PC-3 (cell line): ENCODE data around the gene UNC93A. TPM values are rescaled to one million over a fixed set of nuclear protein-coding genes. Genes with fewer than 3 reads are reported as not detected.
"Not testable (repeated sequence)": the region's sequence is repeated elsewhere in the genome, so short reads cannot be mapped to it uniquely, and the experiment has no call there.

ENCODE experiments used
- ATAC-seq: fragments of 200-7000 bp; cut with Tn5 transposase; 2 replicates; pipeline ENCODE4 v1.9.1; 2020; ENCODE audit warnings: mild to moderate bottlenecking, moderate library complexity
- BruUV-seq: library from RNA; stranded (reverse); fragments of 400-500 nt; replicated peaks from 2 replicates; lab custom pipeline; 2021; lab: Mats Ljungman, UMichigan
- CTCF ChIA-PET: fragments of 300-600 bp; sonication (Branson Sonifier 250); formaldehyde crosslinking; loops from one replicate; lab custom pipeline; 2022; ENCODE audit warnings: antibody characterized with exemption; lab: Charles Lee
- POLR2A ChIA-PET: fragments of 300-600 bp; sonication (Branson Sonifier 250); formaldehyde crosslinking; loops from one replicate; lab custom pipeline; 2022; ENCODE audit warnings: antibody characterized with exemption; ENCODE audit not compliant: unreplicated experiment; lab: Charles Lee
- DNase-seq: peaks from one replicate; pipeline ENCODE4 v3.0.0-alpha.2; 2015
- H2AFZ ChIP-seq: fragments of 300-600 bp; sonication (generic); 2 replicates; pipeline ENCODE4 v1.6.0; 2016; ENCODE audit warnings: antibody characterized with exemption, low read length
- H3F3A ChIP-seq: fragments of 300-600 bp; sonication (generic); one replicate; pipeline ENCODE4 v1.6.0; 2017; ENCODE audit warnings: antibody characterized with exemption, low read length, control low read depth, mild to moderate bottlenecking; ENCODE audit not compliant: unreplicated experiment
- H3K27ac ChIP-seq: fragments of 300-600 bp; sonication (generic); 2 replicates; pipeline ENCODE4 v1.5.1; 2016; ENCODE audit warnings: mild to moderate bottlenecking, low read length
- H3K27me3 ChIP-seq: fragments of 300-600 bp; sonication (generic); 2 replicates; pipeline ENCODE4 v1.6.1; 2016; ENCODE audit warnings: low read length, mixed read lengths
- H3K36me3 ChIP-seq: fragments of 300-600 bp; sonication (generic); 2 replicates; pipeline ENCODE4 v1.6.1; 2016; ENCODE audit warnings: low read depth, mixed run types, low read length, mixed read lengths
- H3K4me1 ChIP-seq: fragments of 300-600 bp; sonication (generic); 2 replicates; pipeline ENCODE4 v1.5.1; 2016; ENCODE audit warnings: low read length; ENCODE audit not compliant: insufficient read depth
- H3K4me2 ChIP-seq: fragments of 300-600 bp; sonication (generic); 2 replicates; pipeline ENCODE4 v1.6.0; 2016; ENCODE audit warnings: low read length
- H3K4me3 ChIP-seq: fragments of 300-600 bp; sonication (generic); 2 replicates; pipeline ENCODE4 v1.5.1; 2016; ENCODE audit warnings: mild to moderate bottlenecking, low read length, mixed read lengths
- H3K79me2 ChIP-seq: fragments of 300-600 bp; sonication (generic); 2 replicates; pipeline ENCODE4 v1.6.1; 2017; ENCODE audit warnings: low read length, mixed read lengths
- H3K9ac ChIP-seq: fragments of 300-600 bp; sonication (generic); 2 replicates; pipeline ENCODE4 v1.6.0; 2016; ENCODE audit warnings: mild to moderate bottlenecking, low read length
- H3K9me2 ChIP-seq: fragments of 300-600 bp; sonication (generic); replicated peaks from 2 replicates; pipeline ENCODE4 v1.6.1; 2016; ENCODE audit warnings: mixed run types, low read length, mixed read lengths
- H3K9me3 ChIP-seq: fragments of 300-600 bp; sonication (generic); 2 replicates; pipeline ENCODE4 v1.6.1; 2016; ENCODE audit warnings: low read length, mixed read lengths
- H4K20me1 ChIP-seq: fragments of 300-600 bp; sonication (generic); 2 replicates; pipeline ENCODE4 v1.6.1; 2016; ENCODE audit warnings: low read length, mixed read lengths
- CTCF ChIP-seq: fragments of 300-600 bp; sonication (generic); conservative IDR thresholded peaks from 2 replicates; pipeline ENCODE4 v1.5.1; 2017; ENCODE audit warnings: antibody characterized with exemption, low read depth, mild to moderate bottlenecking, low read length
- EZH2 ChIP-seq: fragments of 300-600 bp; sonication (generic); IDR thresholded peaks from one replicate; pipeline ENCODE4 v1.6.1; 2017; ENCODE audit warnings: antibody characterized with exemption, mild to moderate bottlenecking, low read length; ENCODE audit not compliant: unreplicated experiment
- EZH2phosphoT487 ChIP-seq: fragments of 300-600 bp; sonication (generic); IDR thresholded peaks from 2 replicates; pipeline ENCODE4 v1.6.1; 2018; ENCODE audit warnings: mild to moderate bottlenecking, antibody characterized with exemption, low read length, borderline replicate concordance
- intact Hi-C: fragments of 100-400 bp; cut with micrococcal nuclease; formaldehyde crosslinking; loops from 2 replicates; pipeline ENCODE4 v1.9.0; 2023
- total RNA-seq: library from RNA; depleted of rRNA; stranded (reverse); fragments of >200 nt; gene quantifications from 2 replicates; pipeline ENCODE4 v1.2.3, GENCODE V29; 2014

UNC93A gene
- total RNA-seq, 1 experiment from 2014 or later = not detected

GRCh38 chr6:167279766-167280446 lies 11.2 kb upstream of the UNC93A start:
- POLR2A ChIA-PET = no interaction called here
- BruUV-seq = no TSS peak
- H3K9ac ChIP-seq = no peak overlapping the region

GRCh38 chr6:167280466-167280865 lies 10.6 kb upstream of the UNC93A start:
- H3K9me3 ChIP-seq, intact Hi-C loops, ATAC-seq, H2AFZ ChIP-seq, H3K27ac ChIP-seq, H3K9me2 ChIP-seq, H3K4me1 ChIP-seq, BruUV-seq, H3K36me3 ChIP-seq, H3K79me2 ChIP-seq, H3K4me2 ChIP-seq, CTCF ChIA-PET, H3K9ac ChIP-seq, POLR2A ChIA-PET, DNase-seq, H4K20me1 ChIP-seq, H3K4me3 ChIP-seq, H3F3A ChIP-seq: not testable (repeated sequence)
- H3K27me3 ChIP-seq = peaks cover 31% of the 10 kb centered on the region

More at GRCh38 chr6:167279766-167280446, 11.2 kb upstream of the UNC93A start:
- H3K4me1 ChIP-seq = no peaks in the 10 kb centered on the region
- no peaks in the 10 kb centered on the region for H3K9me3 ChIP-seq
- no peaks in the 10 kb centered on the region for H3F3A ChIP-seq
- no peaks in the 10 kb centered on the region for H3K79me2 ChIP-seq
- H3K9me2 ChIP-seq = no peaks in the 10 kb centered on the region
- no peak overlapping the region for H3K4me2 ChIP-seq
- no peak overlapping the region for H2AFZ ChIP-seq
- no peaks in the 10 kb centered on the region for H3K36me3 ChIP-seq
- no peak overlapping the region for H3K4me3 ChIP-seq
- TF ChIP-seq CTCF (no peak), EZH2 (no peak), EZH2phosphoT487 (no peak)
- peaks cover 26% of the 10 kb centered on the region for H3K27me3 ChIP-seq
- no peak overlapping the region for H3K27ac ChIP-seq
- no peak for ATAC-seq
- DNase-seq = no peak
- CTCF ChIA-PET = no interaction called here
- no peaks in the 10 kb centered on the region for H4K20me1 ChIP-seq
- intact Hi-C loops = no loop called here

GRCh38 chr6:167282165-167282564 lies 8.9 kb upstream of the UNC93A start:
- H3K9me2 ChIP-seq = no peaks in the 10 kb centered on the region
- no peak overlapping the region for H3K9ac ChIP-seq
- H3K4me2 ChIP-seq = no peak overlapping the region
- H3K9me3 ChIP-seq = no peaks in the 10 kb centered on the region
- ATAC-seq = no peak
- no peak for TF ChIP-seq EZH2
- no peak for TF ChIP-seq CTCF
- TF ChIP-seq EZH2phosphoT487 = no peak
- H3F3A ChIP-seq = no peaks in the 10 kb centered on the region
- no peak overlapping the region for H2AFZ ChIP-seq
- ChIA-PET CTCF (no interaction called here), POLR2A (no interaction called here)
- no peak overlapping the region for H3K4me3 ChIP-seq
- intact Hi-C loops = no loop called here
- H3K4me1 ChIP-seq = no peaks in the 10 kb centered on the region
- no peak for DNase-seq
- BruUV-seq = no TSS peak
- no peak overlapping the region for H3K27ac ChIP-seq
- H3K79me2 ChIP-seq = no peaks in the 10 kb centered on the region
- no peaks in the 10 kb centered on the region for H3K36me3 ChIP-seq
- peaks cover 32% of the 10 kb centered on the region for H3K27me3 ChIP-seq
- H4K20me1 ChIP-seq = no peaks in the 10 kb centered on the region

GRCh38 chr6:167284565-167284964 lies 6.5 kb upstream of the UNC93A start:
- H3K36me3 ChIP-seq, H4K20me1 ChIP-seq, H3K4me2 ChIP-seq, H3K79me2 ChIP-seq, H2AFZ ChIP-seq, CTCF ChIA-PET, DNase-seq, POLR2A ChIA-PET, H3K4me1 ChIP-seq, H3K9me3 ChIP-seq, H3K9me2 ChIP-seq, H3K27ac ChIP-seq, H3K4me3 ChIP-seq, H3K9ac ChIP-seq, ATAC-seq, intact Hi-C loops, H3F3A ChIP-seq, BruUV-seq: not testable (repeated sequence)
- 0 out of 2 replicates have a peak, but pooled peaks cover 17% of the 10 kb centered on the region for H3K27me3 ChIP-seq
